GM21360 (cell line): ENCODE data around the gene RNPC3.
A peak's percentile ranks its signal among the peaks of the same experiment; 100 is the strongest.
"Not testable (repeated sequence)": the region's sequence is repeated elsewhere in the genome, so short reads cannot be mapped to it uniquely, and the experiment has no call there.

Source experiments
- ATAC-seq: cut with Tn5 transposase; IDR thresholded peaks from one replicate; pipeline ENCODE4 v1.9.1; 2021; ENCODE audit warnings: mild to moderate bottlenecking, moderate library complexity; ENCODE audit not compliant: unreplicated experiment

Gene RNPC3

GRCh38 chr1:103547840-103548239 is 22.3 kb downstream of the RNPC3 start:
- ATAC-seq, result no peak

GRCh38 chr1:103560427-103560826 is 34.9 kb downstream of the RNPC3 start:
- no peak for ATAC-seq

- ATAC-seq, result not testable (repeated sequence)
These were observed 35.6 kb downstream of the RNPC3 start for GRCh38 chr1:103561124-103561523.

GRCh38 chr1:103561643-103562395 is 36.3 kb downstream of the RNPC3 start:
- peak; percentile 90 for ATAC-seq

GRCh38 chr1:103563056-103563455 is 37.6 kb downstream of the RNPC3 start:
- ATAC-seq, result no peak

- no peak for ATAC-seq
These were observed 44.0 kb downstream of the RNPC3 start for GRCh38 chr1:103569493-103569892.

- not testable (repeated sequence) for ATAC-seq
These were observed 45.8 kb downstream of the RNPC3 start, which contains the start of gene AMY2B for GRCh38 chr1:103571289-103571688. AMY2B (plus strand) TSS chr1:103571589; CDS start chr1:103571603, 14 bp downstream.

GRCh38 chr1:103576065-103576464 is 50.6 kb downstream of the RNPC3 start:
- peak; percentile 72 for ATAC-seq

GRCh38 chr1:103576784-103577183 is 51.3 kb downstream of the RNPC3 start:
- ATAC-seq, result not testable (repeated sequence)

- ATAC-seq, result no peak
These were observed 57.0 kb downstream of the RNPC3 start for GRCh38 chr1:103582464-103582863.

- no peak for ATAC-seq
These were observed 58.4 kb downstream of the RNPC3 start for GRCh38 chr1:103583887-103584286.

GRCh38 chr1:103584537-103584936 is 59.0 kb downstream of the RNPC3 start:
- no peak for ATAC-seq

- not testable (repeated sequence) for ATAC-seq
These were observed 77.2 kb downstream of the RNPC3 start for GRCh38 chr1:103602740-103603139.
